ENCODE data around the gene AMPD1. TPM values are rescaled to one million over a fixed set of nuclear protein-coding genes. Genes with fewer than 3 reads are reported as not detected.

Gene AMPD1
- total RNA-seq, 2 donors from 2014 or later, result not detected

DNA sequence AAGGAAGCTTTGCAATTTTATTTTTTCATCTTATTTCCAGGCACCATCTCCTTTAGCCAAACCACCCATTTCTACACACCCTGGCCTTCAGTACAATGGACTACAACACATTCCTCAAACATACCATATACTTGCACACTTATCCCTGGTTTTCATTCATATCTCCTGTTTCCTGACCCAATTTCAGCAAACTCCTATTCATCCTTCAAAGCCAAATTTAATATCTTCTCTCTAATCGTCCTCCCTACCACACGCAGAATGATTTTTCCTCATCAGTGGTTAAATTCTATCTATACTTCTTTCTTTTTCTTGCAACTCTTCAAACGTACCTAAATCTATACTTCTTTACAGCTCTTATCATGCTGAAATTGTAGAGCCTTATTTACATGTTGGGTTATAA lies 28.4 kb downstream of the AMPD1 start:
- DNase-seq (no peak), ATAC-seq (no peak)
- intact Hi-C loops (cut with DNase I), result loop anchor here in 1 of 2 donors (10.0 kb wide), 1 partner anchor 82 kb away; the partner anchor contains the start of gene BCAS2

DNA sequence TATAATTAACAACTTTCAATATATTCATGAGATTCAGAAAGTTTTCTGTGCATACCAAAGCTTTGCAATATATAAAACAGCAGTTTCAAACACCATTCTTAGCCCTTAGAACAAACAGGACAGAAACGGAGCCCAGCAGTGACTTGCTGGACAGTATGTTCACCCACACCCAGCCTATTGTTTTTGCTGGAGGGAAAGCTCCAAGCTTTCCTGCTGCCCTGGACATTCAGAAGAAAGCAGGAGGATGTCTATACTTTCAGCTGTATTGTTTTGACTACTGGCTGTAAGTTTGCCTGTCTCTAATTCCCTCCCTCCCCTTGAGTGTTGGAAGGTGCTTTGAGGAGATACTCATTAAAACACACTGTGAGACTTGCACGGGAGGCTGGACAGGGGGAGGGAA lies 35.1 kb downstream of the AMPD1 start:
- DNase-seq (no peak), ATAC-seq (no peak)
- intact Hi-C loops (cut with DNase I), result loop anchor here in 1 of 2 donors (10.0 kb wide), 1 partner anchor 75 kb away; the partner anchor contains the start of gene BCAS2

GRCh38 chr1:114651893-114652292 lies 43.5 kb downstream of the AMPD1 start:
- ATAC-seq, result no peak

GRCh38 chr1:114648503-114648902 lies 46.8 kb downstream of the AMPD1 start:
- no peak for ATAC-seq
- DNase-seq, result no peak
- intact Hi-C loops (cut with DNase I), result no loop called here

More at GRCh38 chr1:114651893-114652292, 43.5 kb downstream of the AMPD1 start:
- intact Hi-C loops (cut with DNase I), result no loop called here
- DNase-seq, result no peak

- DNase-seq (no peak), ATAC-seq (no peak)
- intact Hi-C loops (cut with DNase I), result no loop called here
Observed at GRCh38 chr1:114641377-114641776, 54.0 kb downstream of the AMPD1 start.

DNA sequence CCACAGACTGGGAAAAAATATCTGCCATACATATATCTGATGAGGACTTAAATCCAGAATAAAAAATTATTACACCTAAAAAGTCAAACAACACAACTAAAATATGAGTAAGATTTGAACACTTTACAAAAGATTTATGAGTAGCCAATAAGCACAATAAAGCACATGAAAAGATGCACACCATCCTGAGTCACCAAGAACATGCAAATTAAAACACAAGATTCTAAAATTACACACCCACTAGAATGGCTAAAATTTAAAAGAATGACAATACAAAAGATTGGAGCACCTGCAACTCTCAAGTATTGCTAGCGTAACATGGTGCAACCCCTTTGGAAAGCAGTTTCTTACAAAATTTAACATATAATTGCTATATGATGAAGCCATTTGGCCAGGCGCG lies 56.4 kb downstream of the AMPD1 start:
- intact Hi-C loops (cut with DNase I), result no loop called here
- no peak for DNase-seq
- no peak for ATAC-seq

DNA sequence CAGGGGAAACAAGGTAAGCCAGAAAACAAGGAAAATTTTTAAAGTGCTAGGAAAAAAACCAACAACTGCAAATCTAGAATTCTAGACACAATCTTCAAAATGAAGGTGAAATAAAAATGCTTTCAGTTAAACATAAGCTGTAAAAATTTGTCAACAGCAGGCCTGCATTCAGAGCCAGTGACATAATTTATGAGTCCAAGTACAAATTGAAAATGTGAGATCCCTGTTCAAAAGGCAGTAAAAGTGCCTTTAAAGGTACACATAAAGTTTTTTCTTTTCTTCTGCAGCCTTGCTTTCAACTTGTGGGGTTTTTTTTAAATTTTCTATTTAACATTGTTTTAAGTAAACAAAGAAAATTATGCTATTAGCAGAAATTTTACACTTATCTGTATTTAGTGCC lies 62.9 kb downstream of the AMPD1 start:
- intact Hi-C loops (cut with DNase I), result no loop called here
- DNase-seq, result no peak
- ATAC-seq, result no peak

- DNase-seq (no peak), ATAC-seq (no peak)
- intact Hi-C loops (cut with DNase I), result no loop called here
Observed at GRCh38 chr1:114627107-114627506, 68.2 kb downstream of the AMPD1 start.

GRCh38 chr1:114623364-114623763 lies 72.0 kb downstream of the AMPD1 start:
- ATAC-seq (no peak), DNase-seq (no peak)
- intact Hi-C loops (cut with DNase I), result no loop called here

Other genes starting within 250 kb of the AMPD1 start
- 10 to 100 TPM; 15.3 to 16.7 TPM for gene TRIM33, start 184.3 kb downstream of the AMPD1 start, total RNA-seq
- 10 to 100 TPM; 25.8 to 34.7 TPM for gene BCAS2, start 113.9 kb downstream of the AMPD1 start, total RNA-seq
- 1 to 10 TPM; 2.3 to 3.1 TPM for gene DENND2C, start 25.5 kb downstream of the AMPD1 start, total RNA-seq
- gene NRAS, start 21.2 kb upstream of the AMPD1 start, total RNA-seq, result 10 to 100 TPM in 1 of 2 donors, 1 to 10 TPM in 1; 9.6 to 17.4 TPM
- gene CSDE1, start 62.4 kb upstream of the AMPD1 start, total RNA-seq, result 100 to 1,000 TPM; 622 to 652 TPM
- gene SIKE1, start 85.1 kb upstream of the AMPD1 start, total RNA-seq, result 10 to 100 TPM; 33.2 to 34.9 TPM
- gene SYCP1, start 159.3 kb upstream of the AMPD1 start, total RNA-seq, result under 1 TPM in 1 of 2 donors, not detected in 1; 0.10 TPM